ENCODE measurements around the gene KLHDC8A. TPM values are rescaled to one million over a fixed set of nuclear protein-coding genes. Genes with fewer than 3 reads are reported as not detected.

KLHDC8A gene
- total and polyA plus RNA-seq, 2 of the 13 experiments (the other 11 are each of a cell fraction or from before 2014, with no cell fraction given), result not detected

GRCh38 chr1:205380882-205381281, 24.2 kb upstream of the KLHDC8A start:
- DNase-seq (ENCODE audit: low spot score) (no peak), ATAC-seq (no peak), FAIRE-seq (no peak)
- no peaks in the 10 kb centered on the region for H3K36me3 ChIP-seq (replicated peaks in 1 of 2; ENCODE audit: control insufficient read depth in 1 of 2, insufficient read depth in 2 of 2, low read length in 2 of 2)
- H4K20me1 ChIP-seq (ENCODE audit: insufficient read depth, low read length), result no peaks in the 10 kb centered on the region
- CTCF ChIA-PET (ENCODE audit: low intra/inter-chr PET ratio, low total read pairs), result no interaction called here
- H3K27me3 ChIP-seq (ENCODE audit: control insufficient read depth in 1 of 2, insufficient read depth in 2 of 2, low read length in 2 of 2), result peaks cover 0 to 45% of the 10 kb centered on the region in 2 experiments; a peak in 4 of 5 replicates
- no peak overlapping the region for H3K9ac ChIP-seq (ENCODE audit: insufficient read depth, low read depth, low read length)
- H3K4me2 ChIP-seq (ENCODE audit: low read depth, low read length), result no peak overlapping the region
- H2AFZ ChIP-seq (ENCODE audit: low read length), result no peak overlapping the region
- no peaks in the 10 kb centered on the region for H3K9me3 ChIP-seq (ENCODE audit: low read length)
- H3K4me1 ChIP-seq (ENCODE audit: insufficient read depth, low read length), result peaks cover 18% of the 10 kb centered on the region
- H3K79me2 ChIP-seq (ENCODE audit: insufficient read depth, low read length), result no peaks in the 10 kb centered on the region
- intact Hi-C loops (cut with micrococcal nuclease; ENCODE audit: unreplicated experiment), result no loop called here
- no TSS peak for BruUV-seq (replicated peaks)
- TF ChIP-seq, protein P1, sequence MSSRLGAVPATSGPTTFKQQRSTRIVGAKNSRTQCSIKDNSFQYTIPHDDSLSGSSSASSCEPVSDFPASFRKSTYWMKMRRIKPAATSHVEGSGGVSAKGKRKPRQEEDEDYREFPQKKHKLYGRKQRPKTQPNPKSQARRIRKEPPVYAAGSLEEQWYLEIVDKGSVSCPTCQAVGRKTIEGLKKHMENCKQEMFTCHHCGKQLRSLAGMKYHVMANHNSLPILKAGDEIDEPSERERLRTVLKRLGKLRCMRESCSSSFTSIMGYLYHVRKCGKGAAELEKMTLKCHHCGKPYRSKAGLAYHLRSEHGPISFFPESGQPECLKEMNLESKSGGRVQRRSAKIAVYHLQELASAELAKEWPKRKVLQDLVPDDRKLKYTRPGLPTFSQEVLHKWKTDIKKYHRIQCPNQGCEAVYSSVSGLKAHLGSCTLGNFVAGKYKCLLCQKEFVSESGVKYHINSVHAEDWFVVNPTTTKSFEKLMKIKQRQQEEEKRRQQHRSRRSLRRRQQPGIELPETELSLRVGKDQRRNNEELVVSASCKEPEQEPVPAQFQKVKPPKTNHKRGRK (CRISPR knock-in tag; IDR thresholded peaks at IDR 0.05), result no peak
- TF ChIP-seq ZSCAN9 (CRISPR knock-in tag; IDR thresholded peaks at IDR 0.05; ENCODE audit: borderline replicate concordance) (no peak), TBP (CRISPR knock-in tag; IDR thresholded peaks at IDR 0.05) (no peak), FOXA3 (CRISPR knock-in tag; IDR thresholded peaks at IDR 0.05) (no peak), ZSCAN21 (CRISPR knock-in tag; IDR thresholded peaks at IDR 0.05; ENCODE audit: borderline replicate concordance) (no peak), MTA1 (CRISPR knock-in tag; IDR thresholded peaks at IDR 0.05; ENCODE audit: borderline replicate concordance) (no peak), ZNF121 (CRISPR knock-in tag; IDR thresholded peaks at IDR 0.05) (no peak)
- TF ChIP-seq, protein P2, sequence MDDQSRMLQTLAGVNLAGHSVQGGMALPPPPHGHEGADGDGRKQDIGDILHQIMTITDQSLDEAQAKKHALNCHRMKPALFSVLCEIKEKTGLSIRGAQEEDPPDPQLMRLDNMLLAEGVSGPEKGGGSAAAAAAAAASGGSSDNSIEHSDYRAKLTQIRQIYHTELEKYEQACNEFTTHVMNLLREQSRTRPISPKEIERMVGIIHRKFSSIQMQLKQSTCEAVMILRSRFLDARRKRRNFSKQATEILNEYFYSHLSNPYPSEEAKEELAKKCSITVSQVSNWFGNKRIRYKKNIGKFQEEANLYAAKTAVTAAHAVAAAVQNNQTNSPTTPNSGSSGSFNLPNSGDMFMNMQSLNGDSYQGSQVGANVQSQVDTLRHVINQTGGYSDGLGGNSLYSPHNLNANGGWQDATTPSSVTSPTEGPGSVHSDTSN (CRISPR knock-in tag; IDR thresholded peaks at IDR 0.05; ENCODE audit: borderline replicate concordance), result no peak
- TF ChIP-seq, protein P3, sequence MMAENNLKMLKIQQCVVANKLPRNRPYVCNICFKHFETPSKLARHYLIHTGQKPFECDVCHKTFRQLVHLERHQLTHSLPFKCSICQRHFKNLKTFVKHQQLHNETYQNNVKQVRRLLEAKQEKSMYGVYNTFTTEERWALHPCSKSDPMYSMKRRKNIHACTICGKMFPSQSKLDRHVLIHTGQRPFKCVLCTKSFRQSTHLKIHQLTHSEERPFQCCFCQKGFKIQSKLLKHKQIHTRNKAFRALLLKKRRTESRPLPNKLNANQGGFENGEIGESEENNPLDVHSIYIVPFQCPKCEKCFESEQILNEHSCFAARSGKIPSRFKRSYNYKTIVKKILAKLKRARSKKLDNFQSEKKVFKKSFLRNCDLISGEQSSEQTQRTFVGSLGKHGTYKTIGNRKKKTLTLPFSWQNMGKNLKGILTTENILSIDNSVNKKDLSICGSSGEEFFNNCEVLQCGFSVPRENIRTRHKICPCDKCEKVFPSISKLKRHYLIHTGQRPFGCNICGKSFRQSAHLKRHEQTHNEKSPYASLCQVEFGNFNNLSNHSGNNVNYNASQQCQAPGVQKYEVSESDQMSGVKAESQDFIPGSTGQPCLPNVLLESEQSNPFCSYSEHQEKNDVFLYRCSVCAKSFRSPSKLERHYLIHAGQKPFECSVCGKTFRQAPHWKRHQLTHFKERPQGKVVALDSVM (CRISPR knock-in tag; IDR thresholded peaks at IDR 0.05), result no peak
- whole genome bisulfite sequencing (ENCODE audit: low lambda C conversion rate), result 0% methylated on average over 2 of the region's 2 CpGs
- in situ Hi-C loops (cut with HindIII; ENCODE audit: extremely low pct_ligation_motif_present, low pct_unique_long_range_greater_than_20kb), result no loop called here
- no peak overlapping the region for H3K4me3 ChIP-seq (replicated peaks in 1 of 3; ENCODE audit: insufficient read depth in 1 of 3, low read depth in 2 of 3, low read length in 3 of 3)
- POLR2A ChIA-PET, result no interaction called here
- H3K27ac ChIP-seq (ENCODE audit: extremely low read length, insufficient read depth, low read length), result no peak overlapping the region

All from HepG2 (cell line).